SK-N-SH (cell line): Measurements from ENCODE around the gene ZNF780B. TPM values are rescaled to one million over a fixed set of nuclear protein-coding genes. Genes with fewer than 3 reads are reported as not detected.

Experiments
- CTCF ChIA-PET: fragments of 300-600, 350-600 bp; formaldehyde crosslinking; extraction: SDS; loops from one replicate; lab custom pipeline; 2021; lab: Yijun Ruan, JAX
- POLR2A ChIA-PET: fragments of 350-600 bp; sonication (Branson Sonifier 250); formaldehyde crosslinking; extraction: SDS; loops from one replicate; lab custom pipeline; 2020; ENCODE audit warnings: antibody characterized with exemption, inconsistent platforms; lab: Yijun Ruan, JAX
- DNase-seq: peaks from one replicate; pipeline ENCODE4 v3.0.0; 2012
- H2AFZ ChIP-seq: fragments of 200-600 bp; sonication (generic); 2 replicates; pipeline ENCODE4 v1.8.1; 2016; ENCODE audit warnings: antibody characterized with exemption, mild to moderate bottlenecking, low read depth
- H3F3A ChIP-seq: fragments of 200-600 bp; sonication (generic); replicated peaks from 2 replicates; pipeline ENCODE3; 2016; ENCODE audit warnings: antibody characterized with exemption, mild to moderate bottlenecking; ENCODE audit not compliant: insufficient read depth
- H3K27ac ChIP-seq, 2 experiments: fragments of 200-500 bp in 1 of 2; fragments of 200-600 bp in 1 of 2; sonication (Bioruptor generic) in 1 of 2; sonication (generic), shearing (Covaris generic) in 1 of 2; 2 replicates each; pipeline versions ENCODE4 v1.5.1 to v1.6.1; 2014 to 2016; ENCODE audit warnings: low read depth in 2 of 2, inconsistent platforms in 1 of 2, low read length in 1 of 2, mild to moderate bottlenecking in 1 of 2, mixed read lengths in 1 of 2
- H3K27me3 ChIP-seq: fragments of 200-600 bp; sonication (generic), shearing (Covaris generic); 2 replicates; pipeline ENCODE4 v1.6.1; 2016; ENCODE audit warnings: mixed run types; ENCODE audit not compliant: insufficient read depth
- H3K36me3 ChIP-seq, 2 experiments: fragments of 200-500 bp in 1 of 2; fragments of 200-600 bp in 1 of 2; sonication (Bioruptor generic) in 1 of 2; sonication (generic) in 1 of 2; replicated peaks in 1 of 2; 2 replicates each; pipeline versions ENCODE3 to v1.5.1; 2014 to 2016; ENCODE audit warnings: low read length in 1 of 2, mild to moderate bottlenecking in 1 of 2; ENCODE audit not compliant: insufficient read depth in 2 of 2, control insufficient read depth in 1 of 2
- H3K4me1 ChIP-seq, 2 experiments: fragments of 200-500 bp in 1 of 2; fragments of 200-600 bp in 1 of 2; sonication (Bioruptor generic) in 1 of 2; sonication (generic), shearing (Covaris generic) in 1 of 2; 2 replicates each; pipeline versions ENCODE4 v1.5.1 to v1.6.1; 2014 to 2016; ENCODE audit warnings: low read depth in 1 of 2, low read length in 1 of 2, mixed run types in 1 of 2; ENCODE audit not compliant: insufficient read depth in 2 of 2, control insufficient read depth in 1 of 2
- H3K4me2 ChIP-seq: fragments of 200-600 bp; sonication (generic), shearing (Covaris generic); 2 replicates; pipeline ENCODE4 v1.6.1; 2017; ENCODE audit warnings: mixed run types
- H3K4me3 ChIP-seq, 2 experiments: fragments of 200-500 bp in 1 of 2; fragments of 200-600 bp in 1 of 2; sonication (Bioruptor generic) in 1 of 2; sonication (generic), shearing (Covaris generic) in 1 of 2; 2 replicates each; pipeline versions ENCODE4 v1.5.1 to v1.8.1; 2014 to 2016; ENCODE audit warnings: low read depth in 2 of 2, inconsistent platforms in 1 of 2, low read length in 1 of 2, mild to moderate bottlenecking in 1 of 2, mixed read lengths in 1 of 2, moderate library complexity in 1 of 2
- H3K79me2 ChIP-seq: fragments of 200-600 bp; sonication (generic); 2 replicates; pipeline ENCODE4 v1.8.1; 2017; ENCODE audit warnings: mild to moderate bottlenecking; ENCODE audit not compliant: insufficient read depth
- H3K9ac ChIP-seq: fragments of 200-600 bp; sonication (generic); 2 replicates; pipeline ENCODE4 v1.6.1; 2017; ENCODE audit warnings: mixed run types
- H3K9me2 ChIP-seq: fragments of 200-600 bp; sonication (generic); 2 replicates; pipeline ENCODE4 v1.6.1; 2017; ENCODE audit warnings: mixed run types
- H3K9me3 ChIP-seq: fragments of 200-600 bp; sonication (generic); 2 replicates; pipeline ENCODE4 v1.6.1; 2017; ENCODE audit warnings: mixed run types, mild to moderate bottlenecking, moderate library complexity
- H4K20me1 ChIP-seq: fragments of 200-600 bp; sonication (generic); 2 replicates; pipeline ENCODE4 v1.6.1; 2017; ENCODE audit warnings: mild to moderate bottlenecking, mixed run types; ENCODE audit not compliant: insufficient read depth
- CHD2 ChIP-seq: fragments of 150-350 bp; IDR thresholded peaks from 2 replicates; pipeline ENCODE4 v1.6.1; 2018; ENCODE audit warnings: low read length; ENCODE audit not compliant: partially characterized antibody
- ELF1 ChIP-seq: IDR thresholded peaks from 2 replicates; pipeline ENCODE4 v1.4.0; 2012
- EZH2phosphoT487 ChIP-seq: fragments of 200-600 bp; sonication (generic); IDR thresholded peaks from 2 replicates; pipeline ENCODE4 v1.6.1; 2017; ENCODE audit warnings: low read depth, mixed run types, mild to moderate bottlenecking, antibody characterized with exemption, moderate library complexity, borderline replicate concordance
- FOSL2 ChIP-seq: IDR thresholded peaks from 2 replicates; pipeline ENCODE4 v1.4.0; 2012; ENCODE audit warnings: low read depth, mild to moderate bottlenecking, moderate library complexity, borderline replicate concordance
- GABPA ChIP-seq: IDR thresholded peaks from 2 replicates; pipeline ENCODE4 v1.4.0; 2012; ENCODE audit warnings: low read depth, mild to moderate bottlenecking
- JUND ChIP-seq: IDR thresholded peaks from 2 replicates; pipeline ENCODE4 v1.4.0; 2012
- MXI1 ChIP-seq: IDR thresholded peaks from 2 replicates; pipeline ENCODE4 v1.6.1; 2012; ENCODE audit warnings: mild to moderate bottlenecking, low read depth, low read length, improper control_type of control experiment
- POLR2AphosphoS5 ChIP-seq: IDR thresholded peaks from 2 replicates; pipeline ENCODE4 v1.6.1; 2012; ENCODE audit warnings: low read depth, low read length
- RAD21 ChIP-seq: IDR thresholded peaks from 2 replicates; pipeline ENCODE4 v1.6.1; 2012; ENCODE audit warnings: mild to moderate bottlenecking, low read length
- RCOR1 ChIP-seq: fragments of 150-350 bp; IDR thresholded peaks from 2 replicates; pipeline ENCODE4 v1.6.1; 2017; ENCODE audit warnings: antibody characterized with exemption, low read length
- RFX5 ChIP-seq: IDR thresholded peaks from 2 replicates; pipeline ENCODE4 v1.6.1; 2012; ENCODE audit warnings: mild to moderate bottlenecking, improper control_type of control experiment, low read length
- RXRA ChIP-seq: IDR thresholded peaks from 2 replicates; pipeline ENCODE4 v1.4.0; 2012; ENCODE audit warnings: low read depth, mild to moderate bottlenecking, borderline replicate concordance
- SIN3A ChIP-seq: IDR thresholded peaks from 2 replicates; pipeline ENCODE4 v1.6.1; 2012; ENCODE audit warnings: low read depth, mild to moderate bottlenecking, low read length, moderate library complexity, borderline replicate concordance
- TAF1 ChIP-seq: IDR thresholded peaks from 2 replicates; pipeline ENCODE4 v1.6.1; 2012; ENCODE audit warnings: low read depth, mild to moderate bottlenecking, low read length, moderate library complexity, borderline replicate concordance
- YY1 ChIP-seq: IDR thresholded peaks from 2 replicates; pipeline ENCODE4 v1.4.0; 2012; ENCODE audit warnings: low read depth, mild to moderate bottlenecking
- whole genome bisulfite sequencing: methylation state at CpG from one replicate; pipeline ENCODE4 v1.1.6; 2017; ENCODE audit warnings: low lambda C conversion rate; 5-methylcytosine and 5-hydroxymethylcytosine counted together
- polyA plus RNA-seq, 3 experiments: library from polyadenylated mRNA; depleted of rRNA; stranded (reverse); fragments of >200 nt; gene quantifications; 2 replicates each; pipeline ENCODE4 v1.2.3, GENCODE V29; 2012
- TF ChIP-seq, protein P1 (sequence below): IDR thresholded peaks from 2 replicates; pipeline ENCODE4 v1.4.0; 2012; ENCODE audit warnings: low read depth, borderline replicate concordance
- TF ChIP-seq, protein P2 (sequence below): fragments of 150-350 bp; IDR thresholded peaks from 2 replicates; pipeline ENCODE4 v1.6.1; 2017; ENCODE audit warnings: antibody characterized with exemption, low read length, low read depth, borderline replicate concordance
- TF ChIP-seq, protein P3 (sequence below): fragments of 200-600 bp; sonication (generic); IDR thresholded peaks from 2 replicates; pipeline ENCODE4 v1.6.1; 2017; ENCODE audit warnings: antibody characterized with exemption, mild to moderate bottlenecking, moderate library complexity
- TF ChIP-seq, protein P4 (sequence below): IDR thresholded peaks from 2 replicates; pipeline ENCODE4 v1.4.0; 2012; ENCODE audit warnings: low read depth, borderline replicate concordance

ZNF780B gene
- polyA plus RNA-seq, 1 of the 3 experiments (the other 2 are of a cell fraction) = 7.0 TPM

DNA sequence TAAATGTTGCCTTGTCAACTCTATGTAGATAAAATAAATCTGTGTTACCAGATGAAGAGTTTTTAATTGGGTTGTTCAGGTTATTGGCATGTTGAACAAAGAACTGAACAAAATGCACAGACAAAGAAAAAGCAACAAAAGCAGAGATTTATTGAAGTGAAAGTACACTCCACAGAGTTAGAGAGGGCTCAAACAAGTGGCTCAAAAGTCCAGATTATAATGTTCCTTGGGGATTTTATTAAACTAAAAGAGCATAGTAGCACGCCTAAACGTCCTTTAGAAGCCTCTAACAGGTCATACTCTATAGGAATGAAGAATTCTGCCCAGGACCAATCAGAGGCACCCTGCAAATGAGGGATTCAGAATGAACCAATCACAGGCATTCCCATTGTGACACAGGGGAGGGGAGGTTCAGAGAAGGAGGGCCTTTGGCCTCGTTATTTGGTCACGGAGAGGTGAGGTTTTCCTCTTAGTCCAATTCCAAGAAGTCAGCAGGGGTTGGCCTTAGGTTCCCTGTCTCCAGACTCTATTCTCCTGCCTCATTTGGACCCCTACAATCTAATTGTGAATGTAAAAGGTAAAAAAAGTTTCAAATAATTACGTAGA, 72.2 kb downstream of the ZNF780B start:
- Histone ChIP-seq H3K27ac (no peak overlapping the region), H3K4me1 (peaks cover 0 to 12% of the 10 kb centered on the region in 2 experiments; a peak in 1 of 4 replicates), H3K9ac (no peak overlapping the region), H3K9me2 (no peaks in the 10 kb centered on the region), H2AFZ (no peak overlapping the region), H3K36me3 (peaks cover 30 to 61% of the 10 kb centered on the region in 2 experiments), H3K4me2 (no peak overlapping the region), H3K4me3 (no peak overlapping the region; a peak in 1 of 4 replicates), H3K27me3 (no peaks in the 10 kb centered on the region), H3K9me3 (peaks cover 27% of the 10 kb centered on the region; the same call in 1 of the 2 replicates), H3K79me2 (peaks cover 38% of the 10 kb centered on the region), H4K20me1 (no peaks in the 10 kb centered on the region), H3F3A (peaks cover 31% of the 10 kb centered on the region)
- CTCF ChIA-PET = no interaction called here
- POLR2A ChIA-PET = interaction anchor here (0.8 kb wide), 1 partner anchor 14 kb away, joined by 3 read pairs; no protein-coding TSS in a partner anchor
- DNase-seq = no peak
- no peak for TF ChIP-seq EZH2phosphoT487
- TF ChIP-seq TAF1 = no peak
- TF ChIP-seq JUND = no peak
- no peak for TF ChIP-seq GABPA
- TF ChIP-seq, protein P1, sequence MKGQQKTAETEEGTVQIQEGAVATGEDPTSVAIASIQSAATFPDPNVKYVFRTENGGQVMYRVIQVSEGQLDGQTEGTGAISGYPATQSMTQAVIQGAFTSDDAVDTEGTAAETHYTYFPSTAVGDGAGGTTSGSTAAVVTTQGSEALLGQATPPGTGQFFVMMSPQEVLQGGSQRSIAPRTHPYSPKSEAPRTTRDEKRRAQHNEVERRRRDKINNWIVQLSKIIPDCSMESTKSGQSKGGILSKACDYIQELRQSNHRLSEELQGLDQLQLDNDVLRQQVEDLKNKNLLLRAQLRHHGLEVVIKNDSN = no peak
- TF ChIP-seq, protein P2, sequence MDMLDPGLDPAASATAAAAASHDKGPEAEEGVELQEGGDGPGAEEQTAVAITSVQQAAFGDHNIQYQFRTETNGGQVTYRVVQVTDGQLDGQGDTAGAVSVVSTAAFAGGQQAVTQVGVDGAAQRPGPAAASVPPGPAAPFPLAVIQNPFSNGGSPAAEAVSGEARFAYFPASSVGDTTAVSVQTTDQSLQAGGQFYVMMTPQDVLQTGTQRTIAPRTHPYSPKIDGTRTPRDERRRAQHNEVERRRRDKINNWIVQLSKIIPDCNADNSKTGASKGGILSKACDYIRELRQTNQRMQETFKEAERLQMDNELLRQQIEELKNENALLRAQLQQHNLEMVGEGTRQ = no peak
- no peak for TF ChIP-seq ELF1
- TF ChIP-seq YY1 = no peak
- TF ChIP-seq POLR2AphosphoS5 = no peak
- no peak for TF ChIP-seq FOSL2
- TF ChIP-seq, protein P3, sequence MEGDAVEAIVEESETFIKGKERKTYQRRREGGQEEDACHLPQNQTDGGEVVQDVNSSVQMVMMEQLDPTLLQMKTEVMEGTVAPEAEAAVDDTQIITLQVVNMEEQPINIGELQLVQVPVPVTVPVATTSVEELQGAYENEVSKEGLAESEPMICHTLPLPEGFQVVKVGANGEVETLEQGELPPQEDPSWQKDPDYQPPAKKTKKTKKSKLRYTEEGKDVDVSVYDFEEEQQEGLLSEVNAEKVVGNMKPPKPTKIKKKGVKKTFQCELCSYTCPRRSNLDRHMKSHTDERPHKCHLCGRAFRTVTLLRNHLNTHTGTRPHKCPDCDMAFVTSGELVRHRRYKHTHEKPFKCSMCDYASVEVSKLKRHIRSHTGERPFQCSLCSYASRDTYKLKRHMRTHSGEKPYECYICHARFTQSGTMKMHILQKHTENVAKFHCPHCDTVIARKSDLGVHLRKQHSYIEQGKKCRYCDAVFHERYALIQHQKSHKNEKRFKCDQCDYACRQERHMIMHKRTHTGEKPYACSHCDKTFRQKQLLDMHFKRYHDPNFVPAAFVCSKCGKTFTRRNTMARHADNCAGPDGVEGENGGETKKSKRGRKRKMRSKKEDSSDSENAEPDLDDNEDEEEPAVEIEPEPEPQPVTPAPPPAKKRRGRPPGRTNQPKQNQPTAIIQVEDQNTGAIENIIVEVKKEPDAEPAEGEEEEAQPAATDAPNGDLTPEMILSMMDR = no peak
- TF ChIP-seq RAD21 = no peak
- TF ChIP-seq CHD2 = no peak
- no peak for TF ChIP-seq RFX5
- TF ChIP-seq, protein P4, sequence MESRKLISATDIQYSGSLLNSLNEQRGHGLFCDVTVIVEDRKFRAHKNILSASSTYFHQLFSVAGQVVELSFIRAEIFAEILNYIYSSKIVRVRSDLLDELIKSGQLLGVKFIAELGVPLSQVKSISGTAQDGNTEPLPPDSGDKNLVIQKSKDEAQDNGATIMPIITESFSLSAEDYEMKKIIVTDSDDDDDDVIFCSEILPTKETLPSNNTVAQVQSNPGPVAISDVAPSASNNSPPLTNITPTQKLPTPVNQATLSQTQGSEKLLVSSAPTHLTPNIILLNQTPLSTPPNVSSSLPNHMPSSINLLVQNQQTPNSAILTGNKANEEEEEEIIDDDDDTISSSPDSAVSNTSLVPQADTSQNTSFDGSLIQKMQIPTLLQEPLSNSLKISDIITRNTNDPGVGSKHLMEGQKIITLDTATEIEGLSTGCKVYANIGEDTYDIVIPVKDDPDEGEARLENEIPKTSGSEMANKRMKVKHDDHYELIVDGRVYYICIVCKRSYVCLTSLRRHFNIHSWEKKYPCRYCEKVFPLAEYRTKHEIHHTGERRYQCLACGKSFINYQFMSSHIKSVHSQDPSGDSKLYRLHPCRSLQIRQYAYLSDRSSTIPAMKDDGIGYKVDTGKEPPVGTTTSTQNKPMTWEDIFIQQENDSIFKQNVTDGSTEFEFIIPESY = no peak
- no peak for TF ChIP-seq MXI1
- no peak for TF ChIP-seq RXRA
- TF ChIP-seq SIN3A = no peak
- no peak for TF ChIP-seq RCOR1
- 93% methylated on average over 5 of the region's 5 CpGs for WGBS
